Activated CD4-positive, CD25-positive, alpha-beta regulatory T cell treated with anti-CD3 and anti-CD28 coated beads, Interleukin-2, amount 50 U/mL, for 16 hours (primary cell): ENCODE data around the gene PDIA4.
"Not testable (repeated sequence)": the region's sequence is repeated elsewhere in the genome, so short reads cannot be mapped to it uniquely, and the experiment has no call there.

ENCODE experiments used
- DNase-seq: peaks from one replicate; pipeline ENCODE4 v3.0.0-alpha.2; 2020; ENCODE audit warnings: low read depth, low spot score

PDIA4 gene, protein sequence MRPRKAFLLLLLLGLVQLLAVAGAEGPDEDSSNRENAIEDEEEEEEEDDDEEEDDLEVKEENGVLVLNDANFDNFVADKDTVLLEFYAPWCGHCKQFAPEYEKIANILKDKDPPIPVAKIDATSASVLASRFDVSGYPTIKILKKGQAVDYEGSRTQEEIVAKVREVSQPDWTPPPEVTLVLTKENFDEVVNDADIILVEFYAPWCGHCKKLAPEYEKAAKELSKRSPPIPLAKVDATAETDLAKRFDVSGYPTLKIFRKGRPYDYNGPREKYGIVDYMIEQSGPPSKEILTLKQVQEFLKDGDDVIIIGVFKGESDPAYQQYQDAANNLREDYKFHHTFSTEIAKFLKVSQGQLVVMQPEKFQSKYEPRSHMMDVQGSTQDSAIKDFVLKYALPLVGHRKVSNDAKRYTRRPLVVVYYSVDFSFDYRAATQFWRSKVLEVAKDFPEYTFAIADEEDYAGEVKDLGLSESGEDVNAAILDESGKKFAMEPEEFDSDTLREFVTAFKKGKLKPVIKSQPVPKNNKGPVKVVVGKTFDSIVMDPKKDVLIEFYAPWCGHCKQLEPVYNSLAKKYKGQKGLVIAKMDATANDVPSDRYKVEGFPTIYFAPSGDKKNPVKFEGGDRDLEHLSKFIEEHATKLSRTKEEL

DNA sequence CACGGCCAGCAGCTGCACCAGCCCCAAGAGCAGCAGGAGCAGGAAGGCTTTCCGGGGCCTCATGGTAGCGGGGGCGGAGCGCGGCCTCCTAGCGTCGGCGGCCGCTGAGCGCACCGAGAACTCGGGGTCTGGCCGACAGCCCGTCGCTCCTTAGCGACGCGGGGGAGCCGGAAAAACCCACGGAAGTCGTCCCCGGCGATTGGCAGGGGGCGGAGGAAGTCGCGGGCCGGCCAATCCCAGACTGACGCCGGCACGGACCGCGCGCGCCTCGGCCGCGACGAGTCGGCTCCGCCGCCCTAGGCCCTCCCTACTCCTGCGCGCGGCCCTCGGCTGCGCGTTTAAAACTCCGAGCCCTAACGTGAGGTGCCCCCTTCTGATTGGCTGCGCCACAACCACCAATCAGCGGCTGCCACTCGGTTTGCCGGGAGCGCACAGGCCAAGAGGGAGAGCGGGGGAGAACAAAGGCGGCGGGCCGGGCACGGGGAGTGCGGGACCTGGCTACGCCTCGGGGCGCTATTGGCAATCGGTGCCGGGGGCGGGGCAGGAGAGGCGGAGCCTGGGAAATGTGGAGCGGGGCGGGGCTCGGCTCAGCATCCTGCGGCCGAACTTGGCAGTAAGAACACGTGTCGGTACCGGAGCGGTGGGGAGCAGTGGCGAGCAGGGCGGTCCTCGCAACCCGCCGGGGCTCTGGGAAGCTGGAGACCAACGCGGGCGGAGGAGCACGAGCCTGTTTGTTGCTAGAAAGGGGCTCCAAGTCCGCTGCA lies at the start of gene PDIA4:
Gene PDIA4, minus strand, starts transcription at position 160 of the 764 bp plus-strand sequence. Its CDS starts 97 bp downstream, at position 63.
- DNase-seq = peak; percentile 98

DNA sequence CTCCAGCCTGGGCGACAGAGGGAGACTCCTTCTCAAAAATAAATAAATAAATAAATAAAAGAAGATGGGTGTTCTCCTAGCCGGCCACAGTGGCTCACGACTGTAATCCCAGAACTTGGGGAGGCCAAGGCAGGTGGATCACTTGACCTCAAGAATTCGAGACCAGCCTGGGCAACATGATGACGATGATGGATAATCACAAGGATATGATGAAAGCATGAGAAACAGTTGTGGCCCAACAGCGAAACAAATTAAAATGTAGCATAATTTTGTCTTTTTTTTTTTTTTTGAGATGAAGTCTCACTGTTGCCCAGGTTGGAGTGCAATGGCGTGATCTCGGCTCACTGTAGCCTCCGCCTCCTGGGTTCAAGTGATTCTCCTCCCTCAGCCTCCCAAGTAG lies 49.3 kb upstream of the PDIA4 start:
- no peak for DNase-seq

DNA sequence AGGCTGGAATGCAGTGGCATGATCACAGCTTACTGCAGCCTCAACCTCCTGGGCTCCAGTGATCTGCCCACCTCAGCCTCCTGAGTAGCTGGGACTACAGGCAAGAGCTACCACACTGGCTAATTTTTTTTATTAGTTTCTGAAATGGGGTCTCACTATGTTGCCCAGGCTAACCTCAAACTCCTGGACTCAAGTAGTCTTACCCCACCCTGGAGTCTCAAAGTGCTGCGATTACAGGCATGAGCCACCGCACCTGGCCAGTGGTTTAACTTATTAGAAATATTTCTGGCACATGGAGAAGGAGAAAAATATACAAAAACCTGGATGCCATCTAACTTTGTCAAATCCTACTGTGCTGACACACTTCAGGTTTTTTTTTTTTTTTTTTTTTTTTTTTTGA lies 47.0 kb upstream of the PDIA4 start:
- DNase-seq = no peak

DNA sequence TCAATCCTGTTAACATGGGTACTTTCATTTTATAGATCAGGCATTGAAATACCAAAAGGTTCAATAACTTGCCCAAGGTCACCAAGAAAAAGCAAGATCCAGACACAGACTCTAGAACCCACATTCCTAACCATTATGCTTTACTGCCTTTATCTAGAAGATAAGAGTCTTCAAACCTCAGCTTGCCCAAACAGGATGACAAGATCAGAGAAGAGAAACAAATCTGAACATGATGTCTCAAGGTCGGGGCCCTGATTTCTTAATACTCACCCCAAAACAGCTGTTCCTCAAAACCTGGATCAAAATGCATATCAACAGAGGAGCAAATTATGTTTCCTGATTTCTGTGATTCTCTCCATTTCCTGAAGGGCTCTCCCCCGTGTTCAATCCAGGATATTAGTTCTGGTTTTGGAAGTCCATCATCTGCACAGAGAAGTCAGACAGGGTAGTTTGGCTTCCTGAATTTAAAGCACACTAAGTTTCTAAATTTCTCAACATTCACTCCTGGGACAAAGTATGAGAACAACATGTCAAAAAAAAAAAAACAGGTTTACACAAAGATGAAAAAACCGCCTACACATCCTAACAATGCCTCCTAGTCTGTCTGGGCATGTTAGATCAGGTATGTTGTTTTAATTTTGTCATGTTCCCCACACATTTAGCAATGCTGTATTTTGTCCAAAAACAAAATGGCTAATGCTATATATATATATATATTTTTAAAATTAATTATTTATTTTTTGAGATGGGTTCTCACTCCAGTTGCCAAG lies 46.0 kb upstream of the PDIA4 start:
- DNase-seq = no peak

DNA sequence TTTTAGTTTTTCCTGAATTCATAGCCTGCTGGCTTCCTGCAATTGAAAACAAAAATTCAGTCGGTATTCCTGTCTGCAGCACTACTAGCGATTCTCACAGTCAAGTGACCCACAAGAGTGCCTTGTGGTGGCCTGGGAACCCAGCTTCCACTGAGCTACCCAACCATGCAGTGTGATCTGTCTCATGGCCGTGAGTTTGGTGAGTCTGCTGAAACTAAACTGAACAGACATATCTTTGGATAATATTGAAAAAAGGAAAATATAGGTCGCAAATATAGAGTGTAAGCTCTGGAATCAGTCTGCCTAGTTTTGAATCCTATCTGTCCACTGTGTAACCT lies 44.1 kb upstream of the PDIA4 start:
- DNase-seq = no peak

DNA sequence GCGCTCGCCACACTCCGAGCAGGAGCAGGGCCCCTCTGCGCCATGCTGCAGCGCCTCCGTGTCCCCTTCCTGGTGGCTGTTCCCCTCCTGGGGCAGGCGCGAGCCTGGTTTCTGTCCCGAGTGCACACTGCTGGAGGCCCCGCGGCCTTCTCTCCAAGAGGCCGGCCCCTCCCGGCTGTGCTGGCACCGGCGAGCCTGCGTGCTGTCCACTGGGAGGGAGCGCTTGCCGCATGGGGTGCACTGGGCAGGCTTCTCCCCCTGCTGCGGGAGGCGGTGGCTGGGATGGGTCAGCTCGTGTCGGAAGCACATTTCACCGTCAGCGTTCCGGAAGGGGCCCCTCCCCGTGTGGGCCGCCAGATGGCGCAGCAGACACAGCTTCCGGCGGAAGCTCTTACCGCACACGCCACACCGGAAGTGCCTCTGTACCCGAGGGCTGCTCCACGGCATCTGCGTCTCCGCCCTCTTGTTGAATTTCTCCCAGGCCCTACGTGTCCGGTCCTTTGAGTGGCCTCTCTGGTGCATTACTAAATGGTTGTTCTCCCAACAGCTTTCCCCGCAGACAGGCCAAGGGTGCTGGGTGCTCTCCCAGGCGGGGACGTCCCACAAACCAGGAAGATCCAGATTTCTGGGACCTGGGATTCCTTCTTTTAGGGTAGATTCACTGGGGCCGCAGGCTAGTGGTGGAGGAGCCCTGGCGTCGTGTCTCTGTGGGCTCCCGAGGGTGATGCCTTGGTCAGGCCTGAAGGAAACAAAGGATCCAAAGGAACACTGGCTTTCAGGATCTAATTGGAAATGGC lies 43.5 kb upstream of the PDIA4 start:
- DNase-seq = peak; percentile 28

DNA sequence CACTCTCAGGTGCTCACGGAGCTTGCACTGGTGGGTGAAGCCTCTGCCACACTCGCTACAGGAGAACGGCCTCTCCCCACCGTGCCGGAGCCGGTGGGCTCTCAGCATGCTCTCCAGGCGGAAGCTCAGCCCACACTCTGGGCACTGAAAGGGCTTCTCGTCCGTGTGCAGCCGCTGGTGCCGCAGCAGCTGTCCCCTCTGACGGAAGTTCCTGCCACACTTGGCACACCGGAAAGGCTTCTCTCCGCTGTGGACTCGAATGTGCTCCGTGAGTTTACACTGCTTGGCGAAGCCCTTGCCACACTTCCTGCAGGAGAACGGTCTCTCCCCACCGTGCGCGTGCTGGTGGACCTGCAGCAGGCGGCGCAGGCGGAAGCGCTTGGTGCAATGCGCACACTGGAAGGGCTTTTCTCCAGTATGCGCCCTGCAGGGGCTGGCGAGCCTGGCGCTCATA lies 42.9 kb upstream of the PDIA4 start:
- DNase-seq = no peak

DNA sequence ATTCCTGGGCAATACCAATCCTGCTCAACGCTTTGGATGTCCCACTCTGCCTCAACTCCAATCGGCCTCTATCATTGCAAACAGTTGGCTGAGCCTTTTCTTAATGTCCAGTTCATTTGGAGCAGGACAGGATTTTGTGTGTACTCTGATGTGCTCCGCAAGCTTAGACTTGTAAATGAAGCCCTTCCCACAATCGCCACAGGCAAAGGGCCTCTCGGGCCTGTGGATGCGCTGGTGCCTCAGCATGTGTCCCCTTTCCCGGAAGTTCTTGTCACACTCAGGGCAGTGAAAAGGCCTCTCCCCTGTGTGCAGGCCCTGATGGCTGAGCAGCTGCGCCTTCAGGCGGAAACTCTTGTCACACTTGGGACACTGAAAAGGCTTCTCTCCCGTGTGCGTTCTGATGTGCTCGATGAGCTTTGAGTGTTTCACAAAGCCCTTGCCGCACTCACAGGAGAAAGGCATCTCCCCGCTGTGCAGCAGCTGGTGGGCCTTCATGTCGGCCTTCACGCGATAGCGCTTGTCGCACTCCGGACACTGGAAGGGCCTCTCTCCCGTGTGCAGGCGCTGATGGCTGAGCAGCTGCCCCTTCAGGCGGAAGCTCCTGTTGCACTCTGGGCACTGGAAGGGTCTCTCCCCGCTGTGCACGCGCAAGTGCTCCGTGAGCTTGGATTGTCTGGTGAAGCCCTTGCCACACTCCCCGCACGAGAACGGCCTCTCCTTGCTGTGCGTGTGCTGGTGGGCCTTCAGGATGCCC lies 42.2 kb upstream of the PDIA4 start:
- DNase-seq = no peak

DNA sequence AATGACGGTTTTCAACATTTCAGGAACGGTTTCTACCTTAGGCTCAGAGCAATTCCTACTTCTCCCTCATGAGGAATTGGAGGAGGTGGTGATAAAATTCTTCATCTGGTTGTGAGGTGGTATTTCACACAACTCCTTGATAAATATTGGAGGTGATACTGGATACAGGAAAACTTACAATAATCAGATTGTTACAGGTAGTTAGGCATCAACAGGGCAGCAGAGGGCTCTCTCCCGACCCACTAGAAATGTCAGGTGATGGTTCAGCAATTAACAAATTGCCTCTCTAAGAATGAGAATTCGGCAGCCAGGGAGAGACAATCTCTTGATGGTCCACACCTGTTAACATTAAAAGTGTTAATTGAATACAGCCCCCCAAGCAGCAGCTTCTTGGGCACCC lies 39.6 kb upstream of the PDIA4 start:
- no peak for DNase-seq

DNA sequence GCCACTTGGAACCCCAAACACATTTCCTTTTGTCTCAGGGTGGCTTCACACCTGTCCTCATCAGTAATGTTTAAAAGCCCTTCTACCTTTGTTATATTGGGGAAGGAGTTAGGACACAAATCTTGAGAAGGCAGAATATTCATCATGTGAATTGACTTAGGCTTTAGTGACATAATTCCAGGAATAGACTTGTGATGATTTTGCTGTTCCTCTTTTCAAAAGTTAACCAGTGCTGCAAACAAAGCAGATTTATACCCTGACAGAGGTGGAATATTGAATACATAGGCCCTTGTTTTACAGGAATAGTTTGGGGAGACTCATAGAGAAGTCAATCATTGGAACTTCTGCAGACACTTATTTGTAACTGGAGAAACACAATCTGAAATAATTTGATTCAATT lies 35.2 kb upstream of the PDIA4 start:
- DNase-seq = no peak

DNA sequence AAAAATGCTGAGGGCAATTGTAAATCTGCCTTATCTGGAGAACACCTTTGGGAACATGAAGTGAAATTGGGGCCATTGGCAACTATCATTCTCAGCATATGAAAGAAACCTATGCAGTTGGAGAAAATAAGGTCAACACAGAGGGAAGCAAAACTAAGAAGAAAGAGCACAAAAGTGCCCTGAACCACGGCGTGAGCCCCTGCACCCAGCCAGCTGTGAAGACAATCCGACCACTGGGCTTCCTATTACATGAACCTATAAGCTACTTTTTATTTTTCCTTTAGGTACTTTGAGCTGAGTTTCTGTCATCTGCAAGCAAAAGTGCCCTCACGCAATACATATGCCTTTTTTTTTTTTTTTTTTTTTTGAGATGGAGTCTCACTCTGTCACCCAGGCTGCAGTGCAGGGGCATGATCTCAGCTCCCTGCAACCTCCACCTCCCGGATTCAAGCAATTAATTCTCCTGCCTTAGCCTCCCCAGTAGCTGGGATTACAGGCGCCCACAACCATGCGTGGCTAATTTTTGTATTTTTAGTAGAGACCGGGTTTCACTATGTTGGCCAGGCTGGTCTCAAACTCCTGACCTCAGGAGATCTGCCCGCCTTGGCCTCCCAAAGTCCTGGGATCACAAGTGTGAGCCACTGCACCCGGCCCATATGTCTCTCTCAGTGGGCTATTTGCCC lies 34.1 kb upstream of the PDIA4 start:
- not testable (repeated sequence) for DNase-seq

DNA sequence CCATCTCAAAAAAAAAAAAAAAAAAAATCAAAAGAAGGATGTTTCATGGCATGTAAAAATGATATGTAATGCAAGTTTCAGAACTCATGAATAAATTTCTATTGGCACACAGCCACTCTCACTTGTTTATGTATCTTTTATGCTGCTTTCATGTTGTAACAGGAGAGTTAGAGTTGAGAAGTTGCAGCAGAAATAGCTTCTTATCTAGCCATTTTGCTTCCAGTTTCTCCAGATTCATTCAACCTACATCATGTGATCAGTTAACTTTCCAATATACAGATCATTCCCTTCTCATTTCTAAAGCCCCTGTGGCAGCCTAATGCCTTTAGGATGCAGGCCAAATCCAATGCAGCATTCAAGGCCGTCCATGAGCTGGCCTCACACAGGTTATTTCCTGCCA lies 31.9 kb upstream of the PDIA4 start:
- DNase-seq = no peak

DNA sequence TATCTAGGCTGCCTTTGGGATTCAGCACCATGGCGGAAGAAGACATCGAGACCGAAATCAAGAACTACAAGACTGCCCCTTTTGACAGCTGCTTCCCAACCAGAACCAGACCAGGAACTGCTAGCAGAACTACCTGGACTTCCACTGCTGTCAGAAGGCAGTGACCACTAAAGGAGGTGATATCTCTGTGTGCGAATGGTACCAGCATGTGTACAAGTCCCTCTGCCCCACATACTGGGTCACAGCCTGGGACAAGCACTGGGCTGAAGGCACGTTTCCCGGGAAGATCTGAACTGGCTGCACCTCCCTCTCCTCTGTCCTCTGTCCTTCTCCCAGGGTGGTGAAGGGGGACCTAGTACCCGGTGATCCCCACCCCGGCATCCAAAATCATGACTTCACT lies 25.6 kb upstream of the PDIA4 start:
- no peak for DNase-seq

DNA sequence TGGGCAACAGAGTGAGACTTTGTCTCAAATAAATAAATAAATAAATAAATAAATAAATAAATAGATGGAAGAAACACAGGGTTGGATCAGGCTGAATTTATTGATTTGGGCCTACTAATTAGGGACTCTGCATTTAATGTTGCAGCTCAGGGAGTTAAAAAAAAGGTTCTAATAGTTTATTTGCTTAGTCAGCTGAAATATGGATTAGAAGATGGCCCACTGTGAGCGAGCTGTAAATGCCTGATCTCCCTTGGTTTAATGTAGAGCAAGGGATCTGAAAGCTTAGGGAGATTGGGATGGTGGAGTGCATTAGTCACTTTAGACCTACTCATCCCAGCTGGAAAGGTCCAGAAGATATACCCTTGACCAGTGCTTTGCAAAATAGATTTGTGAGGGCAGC lies 25.1 kb upstream of the PDIA4 start:
- DNase-seq = no peak

DNA sequence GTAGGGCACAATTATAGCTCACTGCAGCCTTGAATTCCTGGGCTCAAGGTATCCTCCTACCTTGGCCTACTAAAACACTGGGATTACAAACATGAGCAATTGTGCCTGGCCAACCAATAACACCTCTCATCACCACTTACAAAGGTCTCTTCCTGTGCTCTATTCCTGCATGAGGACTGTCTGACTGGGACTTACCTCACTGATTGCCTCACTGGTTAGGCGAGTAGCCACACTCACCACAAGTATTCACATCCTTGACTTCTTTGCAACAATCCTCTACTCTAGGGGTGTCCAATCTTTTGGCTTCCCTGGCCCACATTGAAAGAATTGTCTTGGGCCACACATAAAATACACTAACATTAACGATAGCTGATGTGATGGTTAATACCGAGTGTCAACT lies 22.6 kb upstream of the PDIA4 start:
- no peak for DNase-seq

DNA sequence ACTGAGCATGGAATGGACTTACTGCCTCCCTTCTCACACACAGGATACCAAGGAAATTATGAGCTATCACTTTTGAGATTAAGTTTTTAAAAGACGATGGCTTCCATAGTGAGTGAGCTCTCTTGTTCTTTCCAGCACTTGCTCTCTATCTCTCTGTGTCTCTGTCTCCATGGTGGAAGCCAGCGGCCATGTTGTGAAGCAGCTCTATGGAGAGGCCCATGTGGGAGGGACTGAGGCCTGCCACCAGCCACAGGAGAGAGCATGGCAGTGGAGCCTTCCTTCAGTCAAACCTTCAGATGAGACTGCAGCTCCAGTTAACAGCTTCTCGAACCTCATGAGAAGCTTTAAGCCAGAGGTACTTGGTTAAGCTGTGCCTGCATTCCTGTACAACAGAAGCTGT lies 20.5 kb upstream of the PDIA4 start:
- no peak for DNase-seq

DNA sequence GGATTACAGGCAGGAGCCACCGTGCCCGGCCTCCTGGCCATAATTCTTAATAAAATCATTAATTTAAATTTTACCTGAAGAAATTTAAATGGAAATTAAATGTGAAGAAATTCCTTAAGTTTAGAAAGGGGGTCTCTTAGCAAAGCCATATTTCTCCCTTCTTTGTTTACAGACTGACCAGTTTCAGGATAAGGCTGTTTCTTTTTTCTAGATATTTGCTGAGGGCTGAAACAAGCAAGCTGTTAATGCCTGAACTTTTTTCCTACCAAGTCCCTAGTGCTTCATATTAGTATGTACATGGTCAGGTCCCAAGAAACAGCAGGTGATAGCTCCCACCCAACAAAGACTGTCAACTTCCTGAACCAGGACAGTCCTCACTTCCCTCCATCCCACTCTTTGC lies 18.1 kb upstream of the PDIA4 start:
- DNase-seq = no peak

DNA sequence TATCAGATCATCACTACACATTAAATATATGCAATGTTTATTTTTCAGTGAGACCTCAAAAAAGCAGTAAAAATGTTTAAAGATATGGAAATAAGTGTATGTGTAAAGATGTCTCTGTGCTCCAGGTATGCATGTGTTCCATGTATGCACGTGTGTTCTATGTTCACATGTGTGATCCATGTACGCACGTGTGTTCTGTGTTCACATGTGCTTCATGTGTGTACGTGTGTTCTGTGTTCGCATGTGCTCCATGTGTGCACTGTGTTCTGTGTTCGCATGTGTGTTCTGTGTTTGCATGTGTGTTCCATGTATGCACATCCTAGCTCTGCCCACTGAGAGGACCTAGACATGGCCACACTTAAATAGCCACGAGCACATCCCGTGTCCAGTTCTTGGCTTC lies 15.6 kb upstream of the PDIA4 start:
- DNase-seq = no peak

DNA sequence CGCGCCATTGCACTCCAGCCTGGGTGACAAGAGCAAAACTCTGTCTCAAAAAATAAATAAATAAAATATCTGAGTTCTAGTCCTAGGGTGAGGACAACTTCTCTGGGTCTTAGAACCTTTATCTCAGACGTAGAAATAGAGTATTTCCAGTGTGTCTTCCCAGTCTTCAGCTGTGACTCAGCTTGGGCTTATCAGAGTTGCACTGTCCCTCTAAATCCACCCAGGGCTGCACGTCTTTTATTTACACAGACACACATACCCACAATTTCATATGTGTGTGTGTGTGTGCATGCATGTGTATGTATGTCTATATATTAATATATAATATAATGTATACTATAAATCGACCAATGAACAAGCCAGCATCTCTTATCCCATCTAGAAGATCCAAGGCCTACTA lies 13.0 kb upstream of the PDIA4 start:
- no peak for DNase-seq

DNA sequence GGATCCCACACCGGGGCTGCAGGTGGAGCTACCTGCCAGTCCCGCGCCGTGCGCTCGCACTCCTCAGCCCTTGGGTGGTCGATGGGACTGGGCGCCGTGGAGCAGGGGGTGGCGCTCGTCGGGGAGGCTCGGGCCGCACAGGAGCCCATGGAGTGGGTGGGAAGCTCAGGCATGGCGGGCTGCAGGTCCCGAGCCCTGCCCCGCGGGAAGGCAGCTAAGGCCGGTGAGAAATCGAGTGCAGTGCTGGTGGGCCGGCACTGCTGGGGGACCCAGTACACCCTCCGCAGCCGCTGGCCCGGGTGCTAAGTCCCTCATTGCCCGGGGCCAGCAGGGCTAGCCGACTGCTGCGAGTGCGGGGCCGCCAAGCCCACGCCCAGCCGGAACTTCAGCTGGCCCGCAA lies 10.3 kb upstream of the PDIA4 start:
- DNase-seq = not testable (repeated sequence)
